HuH-7 (cell line): Measurements from ENCODE around the gene ADAMTS9.
A peak's percentile ranks its signal among the peaks of the same experiment; 100 is the strongest.

Source experiments
- DNase-seq: peaks from one replicate; pipeline ENCODE4 v3.0.0; 2011; ENCODE audit warnings: low spot score

Gene ADAMTS9, protein sequence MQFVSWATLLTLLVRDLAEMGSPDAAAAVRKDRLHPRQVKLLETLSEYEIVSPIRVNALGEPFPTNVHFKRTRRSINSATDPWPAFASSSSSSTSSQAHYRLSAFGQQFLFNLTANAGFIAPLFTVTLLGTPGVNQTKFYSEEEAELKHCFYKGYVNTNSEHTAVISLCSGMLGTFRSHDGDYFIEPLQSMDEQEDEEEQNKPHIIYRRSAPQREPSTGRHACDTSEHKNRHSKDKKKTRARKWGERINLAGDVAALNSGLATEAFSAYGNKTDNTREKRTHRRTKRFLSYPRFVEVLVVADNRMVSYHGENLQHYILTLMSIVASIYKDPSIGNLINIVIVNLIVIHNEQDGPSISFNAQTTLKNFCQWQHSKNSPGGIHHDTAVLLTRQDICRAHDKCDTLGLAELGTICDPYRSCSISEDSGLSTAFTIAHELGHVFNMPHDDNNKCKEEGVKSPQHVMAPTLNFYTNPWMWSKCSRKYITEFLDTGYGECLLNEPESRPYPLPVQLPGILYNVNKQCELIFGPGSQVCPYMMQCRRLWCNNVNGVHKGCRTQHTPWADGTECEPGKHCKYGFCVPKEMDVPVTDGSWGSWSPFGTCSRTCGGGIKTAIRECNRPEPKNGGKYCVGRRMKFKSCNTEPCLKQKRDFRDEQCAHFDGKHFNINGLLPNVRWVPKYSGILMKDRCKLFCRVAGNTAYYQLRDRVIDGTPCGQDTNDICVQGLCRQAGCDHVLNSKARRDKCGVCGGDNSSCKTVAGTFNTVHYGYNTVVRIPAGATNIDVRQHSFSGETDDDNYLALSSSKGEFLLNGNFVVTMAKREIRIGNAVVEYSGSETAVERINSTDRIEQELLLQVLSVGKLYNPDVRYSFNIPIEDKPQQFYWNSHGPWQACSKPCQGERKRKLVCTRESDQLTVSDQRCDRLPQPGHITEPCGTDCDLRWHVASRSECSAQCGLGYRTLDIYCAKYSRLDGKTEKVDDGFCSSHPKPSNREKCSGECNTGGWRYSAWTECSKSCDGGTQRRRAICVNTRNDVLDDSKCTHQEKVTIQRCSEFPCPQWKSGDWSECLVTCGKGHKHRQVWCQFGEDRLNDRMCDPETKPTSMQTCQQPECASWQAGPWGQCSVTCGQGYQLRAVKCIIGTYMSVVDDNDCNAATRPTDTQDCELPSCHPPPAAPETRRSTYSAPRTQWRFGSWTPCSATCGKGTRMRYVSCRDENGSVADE (N-terminal part only)

DNA sequence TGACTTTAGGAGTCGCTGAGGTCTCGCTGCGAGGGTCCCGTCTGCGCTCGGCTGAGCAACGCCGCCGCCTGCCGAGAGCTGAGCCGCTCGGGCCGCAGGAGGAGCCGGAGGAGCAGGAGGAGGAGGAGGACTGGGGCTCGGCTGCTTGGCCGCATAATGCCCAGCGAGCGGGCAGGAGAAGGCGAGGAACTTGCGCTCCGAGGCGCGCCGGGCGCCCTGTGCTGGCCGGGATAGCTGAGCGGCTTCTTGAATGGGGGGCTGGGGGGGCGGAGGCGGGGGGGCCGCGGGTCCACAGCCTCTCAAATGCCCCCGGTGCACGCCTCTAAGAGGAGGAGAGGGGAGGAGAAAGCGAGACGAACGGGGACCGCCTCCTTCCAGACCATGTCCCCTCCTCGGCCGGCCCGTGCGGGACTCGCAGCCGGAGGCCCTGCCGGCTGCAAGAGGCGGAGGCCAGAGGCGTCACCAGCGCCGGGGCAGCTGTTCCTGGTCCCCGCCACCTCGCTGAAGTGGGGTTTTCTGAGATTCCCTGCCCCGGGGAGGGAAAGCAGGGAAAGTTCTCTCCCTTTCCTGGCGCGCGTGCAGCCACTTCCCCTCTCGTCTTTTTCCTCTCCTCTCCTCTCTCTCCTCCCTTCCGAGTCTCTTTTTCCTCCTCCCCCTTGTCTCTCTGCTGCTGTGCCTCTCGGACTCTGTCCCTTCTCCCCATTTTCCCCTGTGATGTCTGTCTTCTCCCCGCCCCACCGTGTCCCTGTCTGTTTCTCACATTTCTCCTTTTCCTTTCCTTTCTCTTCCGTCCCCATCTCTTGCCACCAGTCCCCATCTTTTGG is at the start of gene ADAMTS9:
ADAMTS9 (minus strand) TSS at position 220 of the 824 bp plus-strand sequence. CDS start 343 bp downstream, outside the sequence.
- peak; percentile 24 for DNase-seq

DNA sequence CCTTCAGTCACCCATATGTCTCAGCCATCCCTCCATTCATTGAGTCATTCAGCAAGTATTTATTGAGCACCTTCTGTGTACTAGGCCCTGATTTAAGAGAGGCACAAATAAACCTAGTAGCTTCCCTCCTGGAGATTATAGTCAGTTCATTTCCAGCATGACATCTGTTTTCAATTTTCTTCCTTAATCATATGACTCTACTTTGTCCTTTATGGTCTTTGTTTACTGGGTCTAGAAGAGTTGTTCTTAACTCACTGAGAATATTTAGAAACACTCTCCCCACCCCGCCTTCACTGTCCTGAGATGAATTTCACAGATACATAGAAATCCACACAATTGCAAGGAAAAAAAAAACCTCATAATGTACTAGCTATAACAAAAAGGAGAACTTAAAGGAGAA is 44.8 kb upstream of the ADAMTS9 start:
- no peak for DNase-seq

DNA sequence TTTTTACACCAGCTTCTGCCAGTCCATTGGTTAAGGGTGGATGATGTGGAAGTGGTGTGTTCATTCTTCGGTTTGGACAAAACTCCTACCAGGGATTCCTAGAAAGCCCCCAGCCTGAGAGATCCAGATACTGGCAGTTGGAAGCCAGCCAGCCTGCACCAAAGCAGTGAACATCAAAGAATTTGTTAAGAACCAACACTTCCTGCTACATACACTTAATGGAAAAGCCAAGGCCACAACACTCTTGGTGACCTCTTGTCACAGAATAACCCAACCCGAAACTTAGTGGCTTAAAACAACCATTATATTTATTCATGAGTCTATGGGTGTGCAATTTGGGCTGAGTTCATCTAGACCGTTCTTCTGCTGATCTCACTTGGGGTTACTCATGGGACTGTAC is 42.9 kb upstream of the ADAMTS9 start:
- no peak for DNase-seq

DNA sequence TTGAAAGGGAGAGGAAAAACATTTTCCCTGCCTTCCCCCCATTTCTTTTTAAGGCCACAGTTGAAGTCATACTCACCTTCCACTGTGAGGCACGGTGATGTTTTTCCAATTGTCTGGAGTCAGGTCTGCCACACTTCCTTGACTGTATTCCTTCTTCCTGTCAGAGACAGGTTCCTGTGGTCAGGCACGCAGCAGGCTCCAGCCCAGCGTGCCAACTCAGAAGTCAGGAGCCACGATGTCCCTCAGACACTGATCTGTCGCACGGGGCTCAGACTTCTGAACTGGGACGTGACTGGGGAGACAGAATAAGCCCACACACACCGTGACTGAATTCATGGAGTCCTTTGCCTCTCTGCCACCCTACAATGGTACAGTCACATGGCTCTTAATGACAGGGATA is 41.2 kb upstream of the ADAMTS9 start:
- DNase-seq, result no peak

DNA sequence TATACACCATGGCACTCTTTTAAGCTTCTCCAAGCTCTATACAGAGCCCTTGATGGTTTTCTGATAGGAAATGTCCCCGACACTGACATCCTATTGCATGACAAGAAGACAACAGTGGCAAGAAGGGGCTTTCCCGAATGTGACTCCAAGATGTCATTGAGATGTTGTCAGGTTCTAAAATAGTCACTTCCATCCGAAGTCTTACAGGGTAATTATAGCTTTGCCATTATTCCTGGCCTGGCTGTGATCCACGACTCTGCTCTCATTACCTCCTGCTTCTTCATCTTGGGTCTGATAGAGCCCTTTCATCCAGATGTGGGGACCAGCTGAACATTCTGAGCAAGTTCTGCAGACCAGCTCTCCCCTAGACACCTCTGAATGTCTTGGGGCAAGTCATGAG is 40.6 kb upstream of the ADAMTS9 start:
- DNase-seq, result no peak

DNA sequence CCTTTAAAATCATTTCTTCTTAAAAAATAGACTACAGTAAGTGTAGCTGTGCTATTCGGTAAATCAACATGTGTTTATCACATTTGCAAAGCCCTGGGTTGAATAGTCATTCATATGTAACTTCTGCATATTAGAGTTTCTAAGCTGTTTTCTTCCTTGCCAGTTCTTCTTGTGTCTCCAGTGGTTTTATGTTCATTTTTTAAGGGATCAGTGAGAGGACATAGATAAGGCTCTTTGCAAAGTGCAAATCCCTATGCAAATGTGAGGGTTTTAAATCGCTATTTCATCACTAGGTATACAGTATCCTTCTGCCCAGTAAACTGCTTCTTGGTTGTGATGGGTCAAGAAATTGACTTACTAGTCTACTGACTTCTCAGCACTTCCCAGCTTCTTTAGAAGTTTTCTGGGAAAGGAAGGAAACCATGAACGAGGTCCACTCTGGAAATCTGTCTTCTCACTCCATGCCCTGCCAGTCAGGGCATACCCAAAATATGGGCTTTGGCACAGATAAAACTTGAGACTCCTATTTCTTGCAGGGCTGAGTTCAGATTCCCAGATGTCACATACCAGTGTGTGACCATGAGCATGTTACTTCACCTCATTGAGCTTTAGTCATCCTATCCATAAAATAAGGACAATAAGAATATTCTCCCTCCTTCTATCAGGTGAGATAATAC is 38.8 kb upstream of the ADAMTS9 start:
- no peak for DNase-seq

DNA sequence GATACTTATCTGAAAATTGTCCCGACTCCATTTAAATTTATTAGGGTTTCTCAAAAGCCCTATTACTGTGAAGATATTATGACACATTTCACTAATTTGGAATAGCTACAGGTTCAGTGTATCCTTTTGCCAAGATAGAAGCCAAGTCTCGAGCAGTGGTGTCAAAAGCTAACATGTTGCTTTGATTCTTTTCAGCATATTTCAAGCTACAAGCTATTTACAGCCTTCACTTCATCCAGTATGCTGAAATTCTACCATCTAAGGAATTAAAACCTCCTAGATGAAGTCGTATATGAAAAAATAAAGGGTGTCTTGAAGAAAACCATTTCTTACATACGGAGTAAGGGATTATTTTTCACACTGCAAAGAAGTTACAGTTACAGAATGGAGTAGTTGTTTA is 31.2 kb upstream of the ADAMTS9 start:
- DNase-seq, result no peak

DNA sequence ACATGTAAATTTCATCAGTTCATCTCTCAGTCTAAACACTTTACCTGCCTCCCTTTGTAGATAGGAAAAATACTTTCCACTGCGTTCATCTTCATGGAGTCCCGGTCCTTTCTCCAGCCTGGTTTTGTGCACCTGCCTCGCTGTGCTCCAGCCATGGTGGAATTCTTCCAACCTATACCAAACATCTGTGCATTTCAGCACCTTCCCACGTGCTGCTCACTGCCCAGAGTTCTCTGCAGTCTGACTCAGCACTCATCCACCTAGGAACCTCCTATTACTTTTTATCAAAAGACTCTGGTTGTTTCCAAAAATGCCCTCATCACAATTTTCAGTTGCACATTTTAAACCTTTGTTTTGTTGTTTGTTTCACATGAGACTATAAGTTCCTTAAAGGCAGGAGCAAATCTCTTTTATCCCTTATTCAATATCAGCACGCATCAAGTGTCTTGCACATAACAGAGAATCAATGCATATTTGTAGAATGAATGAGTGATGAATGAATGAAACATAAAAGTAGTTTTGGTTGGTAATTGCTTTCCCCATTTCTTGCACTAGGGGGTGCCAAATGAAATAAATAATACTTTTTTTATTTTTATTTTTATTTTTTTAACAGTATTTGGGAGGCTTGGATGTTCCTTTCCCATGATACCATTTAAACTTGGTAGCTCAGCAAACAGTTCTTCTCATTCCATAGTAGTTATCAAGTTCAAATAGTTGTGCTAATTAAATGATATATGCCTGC is 30.2 kb upstream of the ADAMTS9 start:
- no peak for DNase-seq

DNA sequence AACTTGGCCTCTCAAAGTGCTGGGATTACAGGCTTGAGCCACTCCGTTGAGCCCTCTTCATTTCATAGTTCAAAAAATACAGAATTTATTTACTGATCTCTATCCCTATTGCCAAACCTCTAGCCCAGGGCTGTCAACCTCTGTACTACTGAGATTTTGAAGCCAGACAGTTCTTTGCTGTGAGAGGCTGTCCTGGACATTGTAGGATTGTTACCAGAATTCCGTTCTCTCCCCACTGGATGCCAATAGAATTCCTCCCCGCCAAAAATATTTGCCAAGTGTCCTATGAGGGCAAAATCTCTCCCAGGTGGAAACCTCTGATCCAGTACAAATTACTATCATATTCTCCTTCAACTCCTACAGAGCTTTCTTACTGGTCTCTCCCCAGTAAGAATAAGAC is 29.6 kb upstream of the ADAMTS9 start:
- no peak for DNase-seq

DNA sequence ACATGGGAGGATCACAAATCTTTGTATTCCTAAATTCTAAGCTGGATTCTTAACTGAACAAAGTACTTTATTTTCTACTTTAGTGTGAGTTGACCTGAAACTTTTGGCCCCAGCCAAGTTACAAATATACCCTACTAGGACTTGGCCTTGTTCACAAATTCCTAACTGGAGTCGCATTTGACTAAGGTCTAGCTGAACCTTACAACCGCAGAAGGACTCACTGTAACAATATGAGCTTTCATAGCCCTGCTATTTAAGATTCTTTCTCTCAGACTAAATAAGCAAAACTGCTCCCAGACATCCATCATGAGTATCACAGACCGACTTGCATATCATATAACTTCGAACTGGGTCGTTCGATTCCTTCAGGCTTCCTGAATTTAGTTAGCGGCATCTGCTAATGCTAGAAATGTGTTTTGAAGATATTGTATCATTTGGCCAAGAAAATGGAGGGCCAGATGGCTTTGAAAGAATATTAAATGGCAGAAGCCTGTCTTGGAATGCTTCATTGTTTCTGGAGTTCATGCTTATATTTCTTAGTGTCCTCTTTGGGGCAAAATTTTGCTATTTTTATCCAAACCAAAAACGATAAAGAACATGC is 28.4 kb upstream of the ADAMTS9 start:
- DNase-seq, result no peak

DNA sequence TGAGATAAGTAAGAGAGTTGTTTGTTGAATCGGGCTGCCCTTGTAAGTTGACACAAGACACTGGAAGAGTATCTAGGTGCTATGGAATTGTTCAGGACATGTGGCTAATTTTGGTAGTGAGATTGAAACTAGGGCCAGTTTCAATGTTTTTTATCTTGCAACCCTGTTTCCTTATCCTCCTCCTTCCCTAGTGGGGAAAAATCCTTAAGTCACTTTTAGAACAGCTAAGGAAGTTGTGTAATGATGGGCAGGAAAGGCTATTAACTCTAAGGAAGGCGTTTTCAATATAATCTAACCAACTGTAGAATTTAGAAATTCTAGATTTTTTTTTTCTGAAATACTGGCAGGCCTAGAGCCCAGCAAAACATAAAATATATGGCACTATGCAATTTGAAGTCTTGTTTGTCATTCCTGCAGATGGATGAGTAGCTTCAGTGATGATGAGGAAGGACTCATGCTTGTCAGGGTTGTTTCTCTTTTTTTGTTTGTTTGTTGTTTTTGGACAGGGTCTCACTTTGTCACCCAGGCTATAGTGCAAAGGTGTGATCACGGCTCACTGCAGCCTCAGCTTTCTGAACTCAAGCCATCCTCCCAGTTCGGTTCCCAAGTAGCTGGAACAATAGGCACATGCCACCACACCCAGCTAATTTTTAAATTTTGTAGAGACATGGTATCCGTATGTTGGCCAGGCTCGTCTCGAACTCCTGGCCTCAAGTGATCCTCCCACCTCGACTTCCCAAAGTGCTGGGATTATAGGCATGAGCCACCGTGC is 27.6 kb upstream of the ADAMTS9 start:
- DNase-seq, result no peak

DNA sequence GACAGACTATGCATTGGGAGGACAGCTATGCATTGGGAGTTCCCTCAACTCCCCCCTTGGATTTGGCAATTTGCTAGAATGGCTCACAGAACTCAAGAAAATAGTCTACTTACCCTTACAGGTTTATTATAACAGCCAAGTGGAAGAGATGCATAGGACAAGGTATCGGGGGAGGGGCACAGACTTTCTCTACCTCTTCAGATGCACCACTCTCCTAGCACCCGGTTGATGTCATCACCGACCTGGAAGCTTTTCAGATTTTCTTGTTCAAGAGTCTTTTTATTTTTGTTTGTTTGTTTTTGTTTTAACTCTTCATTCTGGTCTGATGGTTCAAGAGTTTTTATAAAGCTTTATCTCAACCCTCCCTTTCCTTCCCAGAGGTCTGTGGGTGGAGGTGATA is 20.7 kb upstream of the ADAMTS9 start:
- no peak for DNase-seq

DNA sequence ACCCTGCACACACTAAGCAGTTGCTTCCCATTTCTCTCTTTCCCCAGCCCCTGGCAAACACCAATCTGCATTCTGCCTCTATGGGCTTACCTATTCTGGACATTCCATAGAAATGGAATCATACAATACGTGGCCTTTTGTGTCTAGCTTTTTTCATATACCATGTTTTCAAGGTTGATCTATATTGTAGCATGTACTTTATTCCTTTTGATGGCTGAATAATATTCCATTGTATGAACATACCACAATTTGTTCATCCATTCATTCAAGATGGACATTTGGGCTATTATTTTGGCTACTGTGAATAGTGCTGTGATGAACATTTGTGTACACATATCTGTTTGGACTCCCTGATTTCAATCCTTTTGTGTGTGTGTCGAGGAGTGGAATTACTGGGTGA is 18.1 kb upstream of the ADAMTS9 start:
- DNase-seq, result no peak

DNA sequence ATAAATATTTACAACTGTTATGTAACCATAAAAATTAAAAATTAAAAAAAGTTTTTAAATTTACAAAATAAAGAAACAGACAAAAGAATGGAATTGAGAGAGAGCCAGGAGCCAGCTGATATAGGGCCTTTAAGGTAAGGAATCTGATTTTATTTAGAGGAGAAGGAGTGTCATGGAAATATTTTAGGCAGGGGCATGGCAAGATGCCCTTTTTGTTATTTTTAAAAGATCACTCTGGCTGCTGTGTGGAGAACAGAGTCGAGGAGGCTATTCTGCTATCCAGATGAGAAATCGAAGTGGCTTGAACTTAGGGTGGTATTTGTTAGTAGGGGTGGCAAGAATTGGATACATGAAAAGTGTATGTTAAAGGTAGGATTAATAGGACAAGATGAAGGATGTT is 9.1 kb upstream of the ADAMTS9 start:
- DNase-seq, result no peak

DNA sequence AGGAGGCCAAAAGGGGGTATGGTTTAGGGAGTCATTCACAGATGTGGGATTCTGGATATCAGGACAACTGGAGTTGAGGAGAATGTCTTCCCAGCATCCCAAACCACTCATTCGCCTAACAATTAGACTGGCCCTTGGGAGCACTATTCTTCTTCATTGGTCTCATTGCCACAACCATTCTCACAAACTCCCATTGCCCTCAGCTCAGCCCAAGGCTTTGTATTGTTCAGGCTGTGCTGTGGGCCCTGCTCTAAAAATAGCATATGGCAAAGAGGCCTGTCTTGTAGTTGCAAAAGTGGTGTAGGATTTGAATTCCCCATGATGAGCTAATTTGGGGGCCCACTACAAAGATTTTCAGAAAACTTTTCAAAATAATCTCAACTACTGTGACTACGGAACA is 6.3 kb upstream of the ADAMTS9 start:
- no peak for DNase-seq

DNA sequence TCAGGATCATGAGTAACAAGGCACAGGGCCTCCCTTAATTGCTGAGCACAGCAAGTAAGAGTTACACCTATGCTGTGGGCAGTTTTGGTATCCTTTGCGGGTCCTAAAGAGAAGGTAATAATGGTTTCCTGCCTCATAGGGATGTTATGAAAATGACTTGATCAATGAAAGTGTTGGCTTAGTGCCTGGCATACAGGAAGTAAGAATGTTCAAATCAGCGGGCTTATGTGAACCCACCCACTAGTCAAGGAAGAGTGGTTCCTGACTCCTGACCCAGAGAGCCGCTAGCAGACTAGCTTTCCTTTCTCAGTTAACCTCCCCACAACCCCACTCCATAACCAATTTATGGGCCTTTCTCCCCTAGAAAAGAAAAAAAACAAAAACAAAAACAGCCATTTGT is 5.2 kb upstream of the ADAMTS9 start:
- DNase-seq, result no peak

DNA sequence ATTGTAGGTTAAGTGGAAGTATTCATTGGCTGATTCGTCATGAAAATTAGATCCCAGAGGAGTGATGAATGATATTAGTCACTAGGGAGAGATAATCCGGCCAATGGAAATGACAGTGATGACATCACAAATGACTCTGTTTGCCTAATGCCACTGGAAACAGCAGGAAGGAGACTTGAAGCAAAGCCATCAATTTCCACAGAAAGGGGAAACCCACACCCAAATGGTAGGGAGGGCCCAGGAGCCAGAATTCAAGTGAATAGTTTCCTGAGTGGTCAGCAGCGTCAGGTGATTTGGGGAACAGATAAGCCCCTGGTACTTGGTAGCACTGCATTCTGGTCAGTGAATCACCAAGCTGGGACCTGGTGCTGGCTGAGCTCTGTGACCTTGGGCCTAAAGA is 3.3 kb upstream of the ADAMTS9 start:
- DNase-seq, result no peak

DNA sequence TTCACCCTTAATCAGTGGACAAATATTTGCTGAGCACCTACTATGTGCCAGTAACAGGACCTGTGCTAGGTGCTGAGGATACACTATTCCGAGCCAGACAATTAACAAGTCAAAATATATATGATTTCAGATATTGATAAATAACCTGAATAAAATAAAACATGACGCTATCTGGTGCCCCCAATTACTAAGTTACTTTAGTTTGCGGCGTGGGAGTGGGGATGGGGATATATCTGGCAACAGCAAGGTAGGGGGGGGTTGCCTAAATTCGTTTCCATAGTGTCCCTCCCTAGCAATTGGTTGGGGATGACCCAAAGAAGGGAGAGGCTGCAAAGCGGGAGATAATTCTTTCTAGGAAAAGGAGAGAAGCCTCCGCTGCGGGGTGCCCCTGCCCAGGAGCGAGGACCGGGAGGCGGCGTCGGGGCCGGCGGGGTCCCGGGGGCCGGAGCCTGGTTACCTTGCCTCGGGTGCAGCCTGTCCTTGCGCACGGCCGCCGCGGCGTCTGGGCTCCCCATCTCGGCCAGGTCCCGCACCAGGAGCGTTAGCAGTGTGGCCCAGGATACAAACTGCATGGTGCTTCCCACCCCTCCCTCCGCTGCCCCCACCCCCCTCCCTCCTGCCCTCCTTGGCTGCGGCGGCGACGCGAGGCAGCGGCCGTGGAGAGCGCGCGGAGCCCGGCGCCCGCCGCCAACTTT is 567 bp downstream of the ADAMTS9 start:
- peak; percentile 7 for DNase-seq
